ENCODE results near the gene NXPE1. TPM values are rescaled to one million over a fixed set of nuclear protein-coding genes. Genes with fewer than 3 reads are reported as not detected.

NXPE1 gene
- total RNA-seq, 1 experiment from 2014 or later = not detected

GRCh38 chr11:114556135-114556534 lies 3.5 kb downstream of the NXPE1 start:
- CTCF ChIA-PET = no interaction called here
- no peaks in the 10 kb centered on the region for H3K4me1 Mint-ChIP-seq (ENCODE audit: low read depth, unreplicated experiment)
- H3K27me3 Mint-ChIP-seq (ENCODE audit: unreplicated experiment) = peaks cover 7% of the 10 kb centered on the region
- TF ChIP-seq CTCF (IDR thresholded peaks at IDR 0.05; ENCODE audit: unreplicated experiment) = no peak
- no peaks in the 10 kb centered on the region for H3K36me3 Mint-ChIP-seq (ENCODE audit: insufficient read depth, unreplicated experiment)
- BruUV-seq (replicated peaks) = no TSS peak
- no peak for DNase-seq
- peaks cover 2% of the 10 kb centered on the region for H3K9me3 Mint-ChIP-seq (ENCODE audit: low read depth, unreplicated experiment)
- no peak overlapping the region for H3K27ac Mint-ChIP-seq (ENCODE audit: unreplicated experiment)
- intact Hi-C loops (cut with micrococcal nuclease; ENCODE audit: unreplicated experiment) = no loop called here
- no peak overlapping the region for H3K4me3 Mint-ChIP-seq (ENCODE audit: low read depth, unreplicated experiment)

GRCh38 chr11:114553642-114554041 lies 6.0 kb downstream of the NXPE1 start:
- intact Hi-C loops (cut with micrococcal nuclease; ENCODE audit: unreplicated experiment) = no loop called here
- peaks cover 3% of the 10 kb centered on the region for H3K9me3 Mint-ChIP-seq (ENCODE audit: low read depth, unreplicated experiment)
- TF ChIP-seq CTCF (IDR thresholded peaks at IDR 0.05; ENCODE audit: unreplicated experiment) = no peak
- peaks cover 9% of the 10 kb centered on the region for H3K27me3 Mint-ChIP-seq (ENCODE audit: unreplicated experiment)
- H3K27ac Mint-ChIP-seq (ENCODE audit: unreplicated experiment) = no peak overlapping the region
- BruUV-seq (replicated peaks) = no TSS peak
- no peak for DNase-seq
- H3K36me3 Mint-ChIP-seq (ENCODE audit: insufficient read depth, unreplicated experiment) = no peaks in the 10 kb centered on the region
- no peak overlapping the region for H3K4me3 Mint-ChIP-seq (ENCODE audit: low read depth, unreplicated experiment)
- no peaks in the 10 kb centered on the region for H3K4me1 Mint-ChIP-seq (ENCODE audit: low read depth, unreplicated experiment)
- CTCF ChIA-PET = no interaction called here

GRCh38 chr11:114551060-114551459 lies 8.6 kb downstream of the NXPE1 start:
- CTCF ChIA-PET = no interaction called here
- BruUV-seq (replicated peaks) = no TSS peak
- intact Hi-C loops (cut with micrococcal nuclease; ENCODE audit: unreplicated experiment) = no loop called here
- no peaks in the 10 kb centered on the region for H3K36me3 Mint-ChIP-seq (ENCODE audit: insufficient read depth, unreplicated experiment)
- peaks cover 5% of the 10 kb centered on the region for H3K9me3 Mint-ChIP-seq (ENCODE audit: low read depth, unreplicated experiment)
- no peak for DNase-seq
- peaks cover 9% of the 10 kb centered on the region for H3K27me3 Mint-ChIP-seq (ENCODE audit: unreplicated experiment)
- no peak overlapping the region for H3K4me3 Mint-ChIP-seq (ENCODE audit: low read depth, unreplicated experiment)
- no peak overlapping the region for H3K27ac Mint-ChIP-seq (ENCODE audit: unreplicated experiment)
- no peak for TF ChIP-seq CTCF (IDR thresholded peaks at IDR 0.05; ENCODE audit: unreplicated experiment)
- no peaks in the 10 kb centered on the region for H3K4me1 Mint-ChIP-seq (ENCODE audit: low read depth, unreplicated experiment)

- no peak for TF ChIP-seq CTCF (IDR thresholded peaks at IDR 0.05; ENCODE audit: unreplicated experiment)
- Mint-ChIP-seq H3K27ac (ENCODE audit: unreplicated experiment) (no peak overlapping the region), H3K4me1 (ENCODE audit: low read depth, unreplicated experiment) (no peaks in the 10 kb centered on the region), H3K4me3 (ENCODE audit: low read depth, unreplicated experiment) (no peak overlapping the region), H3K27me3 (ENCODE audit: unreplicated experiment) (no peaks in the 10 kb centered on the region), H3K9me3 (ENCODE audit: low read depth, unreplicated experiment) (peaks cover 2% of the 10 kb centered on the region), H3K36me3 (ENCODE audit: insufficient read depth, unreplicated experiment) (no peaks in the 10 kb centered on the region)
- BruUV-seq (replicated peaks) = no TSS peak
- DNase-seq = no peak
- intact Hi-C loops (cut with micrococcal nuclease; ENCODE audit: unreplicated experiment) = no loop called here
- CTCF ChIA-PET = no interaction called here
These were observed 34.0 kb downstream of the NXPE1 start for GRCh38 chr11:114525682-114526081.

GRCh38 chr11:114524122-114524521 lies 35.6 kb downstream of the NXPE1 start:
- Mint-ChIP-seq H3K36me3 (ENCODE audit: insufficient read depth, unreplicated experiment) (no peaks in the 10 kb centered on the region), H3K9me3 (ENCODE audit: low read depth, unreplicated experiment) (peaks cover 2% of the 10 kb centered on the region), H3K27ac (ENCODE audit: unreplicated experiment) (no peak overlapping the region), H3K27me3 (ENCODE audit: unreplicated experiment) (no peaks in the 10 kb centered on the region), H3K4me3 (ENCODE audit: low read depth, unreplicated experiment) (no peak overlapping the region), H3K4me1 (ENCODE audit: low read depth, unreplicated experiment) (no peaks in the 10 kb centered on the region)
- CTCF ChIA-PET = no interaction called here
- no peak for TF ChIP-seq CTCF (IDR thresholded peaks at IDR 0.05; ENCODE audit: unreplicated experiment)
- intact Hi-C loops (cut with micrococcal nuclease; ENCODE audit: unreplicated experiment) = no loop called here
- no TSS peak for BruUV-seq (replicated peaks)
- no peak for DNase-seq

Data from Calu3 (cell line).